ENCODE data around the gene MSH2.

The MSH2 gene

GRCh38 chr2:47519147-47519537 lies 116.2 kb downstream of the MSH2 start:
- TF ChIP-seq CTCF (IDR thresholded peaks at IDR 0.05; ENCODE audit: low read depth, low read length) (no peak), EZH2phosphoT487 (IDR thresholded peaks at IDR 0.05; ENCODE audit: low read depth) (no peak)
- Histone ChIP-seq H3K36me3 (replicated peaks; ENCODE audit: low read depth, low read length) (no peaks in the 10 kb centered on the region), H3K9ac (ENCODE audit: low read length) (no peak overlapping the region), H3K4me2 (ENCODE audit: low read length) (no peak overlapping the region), H3K27me3 (ENCODE audit: low read depth, low read length) (no peaks in the 10 kb centered on the region), H2AFZ (ENCODE audit: low read depth, low read length) (no peak overlapping the region), H3K27ac (ENCODE audit: low read length) (no peak overlapping the region), H3K4me1 (ENCODE audit: low read length) (peaks cover 11% of the 10 kb centered on the region), H3K79me2 (ENCODE audit: low read length) (no peaks in the 10 kb centered on the region), H4K20me1 (ENCODE audit: insufficient read depth, low read length) (no peaks in the 10 kb centered on the region), H3K9me3 (ENCODE audit: insufficient read depth, low read length) (no peaks in the 10 kb centered on the region), H3K4me3 (ENCODE audit: low read length) (no peak overlapping the region)

GRCh38 chr2:47519604-47520301 lies 116.8 kb downstream of the MSH2 start:
- peaks cover 11% of the 10 kb centered on the region for H3K4me1 ChIP-seq (ENCODE audit: low read length)
- H3K27me3 ChIP-seq (ENCODE audit: low read depth, low read length): no peaks in the 10 kb centered on the region
- no peaks in the 10 kb centered on the region for H4K20me1 ChIP-seq (ENCODE audit: insufficient read depth, low read length)
- H3K9me3 ChIP-seq (ENCODE audit: insufficient read depth, low read length): no peaks in the 10 kb centered on the region
- no peak overlapping the region for H3K27ac ChIP-seq (ENCODE audit: low read length)
- H3K36me3 ChIP-seq (replicated peaks; ENCODE audit: low read depth, low read length): no peaks in the 10 kb centered on the region
- no peak overlapping the region for H2AFZ ChIP-seq (ENCODE audit: low read depth, low read length)
- peak overlapping the region; percentile 58; the same call in 1 of the 2 replicates for H3K9ac ChIP-seq (ENCODE audit: low read length)
- peak overlapping the region; percentile 93 for H3K4me2 ChIP-seq (ENCODE audit: low read length)
- peak overlapping the region; percentile 86 for H3K4me3 ChIP-seq (ENCODE audit: low read length)
- TF ChIP-seq EZH2phosphoT487 (IDR thresholded peaks at IDR 0.05; ENCODE audit: low read depth) (no peak), CTCF (IDR thresholded peaks at IDR 0.05; ENCODE audit: low read depth, low read length) (no peak)
- no peaks in the 10 kb centered on the region for H3K79me2 ChIP-seq (ENCODE audit: low read length)

- peak overlapping the region; percentile 41; the same call in 1 of the 2 replicates for H2AFZ ChIP-seq (ENCODE audit: low read depth, low read length)
- H4K20me1 ChIP-seq (ENCODE audit: insufficient read depth, low read length): no peaks in the 10 kb centered on the region
- TF ChIP-seq EZH2phosphoT487 (IDR thresholded peaks at IDR 0.05; ENCODE audit: low read depth) (no peak), CTCF (IDR thresholded peaks at IDR 0.05; ENCODE audit: low read depth, low read length) (no peak)
- H3K79me2 ChIP-seq (ENCODE audit: low read length): no peaks in the 10 kb centered on the region
- no peaks in the 10 kb centered on the region for H3K36me3 ChIP-seq (replicated peaks; ENCODE audit: low read depth, low read length)
- peak overlapping the region; percentile 58 for H3K9ac ChIP-seq (ENCODE audit: low read length)
- H3K4me3 ChIP-seq (ENCODE audit: low read length): peak overlapping the region; percentile 86
- no peak overlapping the region for H3K27ac ChIP-seq (ENCODE audit: low read length)
- H3K27me3 ChIP-seq (ENCODE audit: low read depth, low read length): no peaks in the 10 kb centered on the region
- H3K4me1 ChIP-seq (ENCODE audit: low read length): peaks cover 11% of the 10 kb centered on the region
- H3K4me2 ChIP-seq (ENCODE audit: low read length): peak overlapping the region; percentile 93
- H3K9me3 ChIP-seq (ENCODE audit: insufficient read depth, low read length): no peaks in the 10 kb centered on the region
Measured at GRCh38 chr2:47520302-47520630, 117.3 kb downstream of the MSH2 start.

- H3K27ac ChIP-seq (ENCODE audit: low read length): no peak overlapping the region
- H3K36me3 ChIP-seq (replicated peaks; ENCODE audit: low read depth, low read length): no peaks in the 10 kb centered on the region
- H3K79me2 ChIP-seq (ENCODE audit: low read length): no peaks in the 10 kb centered on the region
- H3K4me2 ChIP-seq (ENCODE audit: low read length): peak overlapping the region; percentile 93
- H3K9ac ChIP-seq (ENCODE audit: low read length): peak overlapping the region; percentile 58
- peaks cover 11% of the 10 kb centered on the region for H3K4me1 ChIP-seq (ENCODE audit: low read length)
- no peaks in the 10 kb centered on the region for H3K27me3 ChIP-seq (ENCODE audit: low read depth, low read length)
- TF ChIP-seq EZH2phosphoT487 (IDR thresholded peaks at IDR 0.05; ENCODE audit: low read depth) (no peak), CTCF (IDR thresholded peaks at IDR 0.05; ENCODE audit: low read depth, low read length) (peak; percentile 44)
- no peaks in the 10 kb centered on the region for H3K9me3 ChIP-seq (ENCODE audit: insufficient read depth, low read length)
- peak overlapping the region; percentile 57 for H2AFZ ChIP-seq (ENCODE audit: low read depth, low read length)
- H3K4me3 ChIP-seq (ENCODE audit: low read length): peak overlapping the region; percentile 86
- H4K20me1 ChIP-seq (ENCODE audit: insufficient read depth, low read length): no peaks in the 10 kb centered on the region
Measured at GRCh38 chr2:47520825-47521665, 118.1 kb downstream of the MSH2 start.
